Ectodermal cell (in vitro differentiated cells): ENCODE data around the gene TMEM135.
"Not testable (repeated sequence)": the region's sequence is repeated elsewhere in the genome, so short reads cannot be mapped to it uniquely, and the experiment has no call there.

ENCODE experiments used
- H3K27ac ChIP-seq: 2 replicates; pipeline ENCODE4 v1.7.0; 2013; ENCODE audit warnings: mild to moderate bottlenecking, low read depth, low read length; ENCODE audit not compliant: insufficient read depth, poor library complexity, severe bottlenecking
- H3K27me3 ChIP-seq: 2 replicates; pipeline ENCODE4 v1.7.0; 2013; ENCODE audit warnings: mild to moderate bottlenecking, low read length; ENCODE audit not compliant: insufficient read depth, control insufficient read depth, poor library complexity, severe bottlenecking
- H3K36me3 ChIP-seq: one replicate; pipeline ENCODE4 v1.7.0; 2013; ENCODE audit warnings: low read length; ENCODE audit not compliant: control insufficient read depth, insufficient read depth
- H3K4me1 ChIP-seq: one replicate; pipeline ENCODE4 v1.7.0; 2013; ENCODE audit warnings: low read length; ENCODE audit not compliant: control insufficient read depth, insufficient read depth
- H3K4me3 ChIP-seq: 2 replicates; pipeline ENCODE4 v1.7.0; 2013; ENCODE audit warnings: low read depth, low read length, control low read depth; ENCODE audit not compliant: insufficient read depth
- H3K9me3 ChIP-seq: 2 replicates; pipeline ENCODE4 v1.7.0; 2013; ENCODE audit warnings: mild to moderate bottlenecking, low read length, moderate library complexity; ENCODE audit not compliant: control insufficient read depth
- WGBS, 2 experiments: methylation state at CpG; one replicate each; pipeline ENCODE4 v1.1.7; 2013; ENCODE audit warnings: missing lambda C conversion rate in 2 of 2; 5-methylcytosine and 5-hydroxymethylcytosine counted together

Gene TMEM135

DNA sequence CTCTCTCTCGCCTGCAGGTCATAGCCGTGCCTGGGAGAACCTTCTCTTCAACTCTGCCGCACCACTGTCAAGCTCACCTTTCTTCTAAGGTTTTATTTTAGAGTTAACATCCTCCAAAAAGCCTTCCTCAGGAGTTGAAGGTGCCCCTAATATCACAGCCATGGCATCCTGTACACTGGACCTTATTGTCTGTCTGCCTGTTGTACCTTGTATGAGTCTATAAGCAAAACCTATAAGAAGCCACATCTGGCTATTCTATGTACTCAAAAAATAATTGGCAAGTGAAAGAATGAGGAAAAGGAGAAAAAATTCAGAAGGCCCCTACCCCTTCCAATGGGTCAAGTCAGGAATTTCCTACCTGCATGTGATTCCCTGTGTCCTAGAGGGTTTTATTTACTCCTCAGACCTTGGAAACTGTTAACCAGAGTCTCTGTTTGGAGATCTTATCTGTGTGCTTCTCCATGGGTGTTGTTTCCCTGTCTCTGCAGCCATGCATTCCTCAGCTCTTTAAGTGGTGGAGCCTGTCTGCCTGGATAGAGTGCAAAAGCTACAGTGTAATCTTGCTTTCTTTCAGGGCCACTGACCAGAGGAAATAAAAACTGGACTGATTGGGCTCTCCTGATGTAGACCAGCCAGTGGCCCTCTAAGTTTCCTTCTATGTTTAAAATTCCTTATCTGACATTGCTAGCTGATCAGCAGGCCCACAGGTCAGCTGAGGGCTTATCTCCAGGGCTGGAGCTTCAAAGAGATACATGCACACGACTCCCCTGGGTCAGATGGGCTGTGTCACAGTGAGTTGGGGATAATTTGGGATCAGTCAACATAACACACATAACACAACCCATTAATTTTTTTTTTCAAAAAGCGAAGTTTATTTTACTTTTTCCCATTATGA lies 37.6 kb upstream of the TMEM135 start:
- Histone ChIP-seq H3K27me3 (no peaks in the 10 kb centered on the region), H3K4me3 (no peak overlapping the region), H3K9me3 (no peaks in the 10 kb centered on the region), H3K36me3 (no peaks in the 10 kb centered on the region), H3K27ac (peak overlapping the region; percentile 8), H3K4me1 (peaks cover 10% of the 10 kb centered on the region)
- whole genome bisulfite sequencing, 2 experiments = 63 to 64% methylated on average over 4 of the region's 5 CpGs

DNA sequence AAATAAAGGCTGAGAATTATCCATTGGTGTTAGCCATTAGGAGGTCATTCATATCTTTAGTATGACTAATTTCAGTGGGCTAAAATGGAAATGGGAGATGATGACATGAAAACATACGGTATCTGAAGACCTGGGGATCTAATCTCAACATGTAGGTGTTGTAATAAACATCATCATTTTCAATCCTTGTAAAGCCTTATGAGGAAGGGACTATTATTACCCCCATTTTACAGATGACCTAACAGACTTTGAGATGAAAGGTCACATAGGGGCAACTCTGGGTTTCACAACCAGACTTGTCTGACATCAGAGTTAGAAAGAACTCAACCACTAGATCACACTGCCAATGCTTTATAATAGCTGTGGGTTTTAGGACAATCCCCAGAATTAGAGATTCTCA lies 34.8 kb upstream of the TMEM135 start:
- Histone ChIP-seq H3K27me3 (no peaks in the 10 kb centered on the region), H3K4me3 (no peak overlapping the region), H3K36me3 (no peaks in the 10 kb centered on the region), H3K27ac (no peak overlapping the region), H3K4me1 (peaks cover 10% of the 10 kb centered on the region), H3K9me3 (no peaks in the 10 kb centered on the region)
- 100% methylated on average over 1 of the region's 1 CpG; no CpG with 5 or more reads in 1 of the 2 experiments for WGBS, 2 experiments

DNA sequence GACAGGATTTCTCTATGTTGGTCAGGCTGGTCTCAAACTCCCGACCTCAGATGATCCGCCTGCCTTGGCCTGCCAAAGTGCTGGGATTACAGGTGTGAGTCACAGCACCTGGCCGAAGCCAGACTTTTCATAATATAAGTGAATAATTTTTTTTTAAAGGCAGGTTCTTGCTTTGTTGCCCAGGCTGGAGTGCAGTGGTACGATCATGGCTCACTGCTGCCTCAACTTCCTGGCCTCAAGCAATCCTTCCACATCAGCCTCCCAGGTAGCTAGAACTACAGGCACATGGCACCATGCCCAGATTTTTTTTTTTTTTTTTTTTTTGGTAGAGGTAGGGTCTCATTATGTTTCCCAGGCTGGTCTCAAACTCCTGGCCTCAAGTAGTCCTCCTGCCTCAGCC lies 33.5 kb upstream of the TMEM135 start:
- not testable (repeated sequence) for H3K4me3 ChIP-seq, H3K9me3 ChIP-seq, H3K4me1 ChIP-seq, H3K27ac ChIP-seq, H3K27me3 ChIP-seq, H3K36me3 ChIP-seq
- WGBS, 2 experiments = 94 to 96% methylated on average over 3 to 4 of the region's 4 CpGs

DNA sequence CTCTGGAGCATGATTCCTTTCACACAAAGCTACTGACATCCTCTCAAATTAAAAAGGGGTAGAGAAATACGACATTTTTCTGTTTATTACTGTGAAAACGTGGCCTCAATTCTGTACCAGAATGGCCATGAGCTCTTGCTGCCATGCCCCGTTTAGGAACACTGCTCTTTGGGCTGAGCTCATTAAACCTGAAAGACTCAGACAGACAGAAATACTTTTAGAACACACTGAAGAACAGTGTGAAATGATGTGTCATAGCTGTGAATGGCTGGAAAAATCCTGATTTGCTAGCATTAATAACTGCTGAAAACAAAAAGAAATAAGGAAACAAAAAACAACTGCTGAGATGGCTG lies 32.2 kb upstream of the TMEM135 start:
- WGBS, 2 experiments = 95 to 98% methylated on average over 3 of the region's 3 CpGs
- Histone ChIP-seq H3K4me3 (no peak overlapping the region), H3K27ac (no peak overlapping the region)

DNA sequence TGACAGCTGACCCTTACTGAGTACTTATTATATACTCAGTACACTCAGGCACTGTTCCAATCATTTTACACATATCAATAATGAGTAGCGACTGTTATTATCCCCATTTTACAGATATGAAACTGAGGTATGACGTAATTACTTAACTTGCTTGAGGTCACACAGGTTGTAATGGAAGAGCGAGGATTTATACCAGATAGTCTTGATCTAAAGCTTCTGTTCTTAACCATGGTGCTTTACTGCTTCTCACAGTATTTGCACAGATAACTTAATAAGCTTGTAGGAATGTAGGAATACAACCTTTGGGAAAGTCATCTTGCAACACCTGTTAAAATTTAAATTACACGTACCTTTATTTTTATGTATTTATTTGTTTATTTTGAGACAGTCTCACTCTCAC lies 31.7 kb upstream of the TMEM135 start:
- WGBS, 2 experiments = 90 to 98% methylated on average over 3 of the region's 4 CpGs
- no peak overlapping the region for H3K27ac ChIP-seq
- H3K36me3 ChIP-seq = no peaks in the 10 kb centered on the region
- no peak overlapping the region for H3K4me3 ChIP-seq
- H3K27me3 ChIP-seq = no peaks in the 10 kb centered on the region
- no peaks in the 10 kb centered on the region for H3K4me1 ChIP-seq
- H3K9me3 ChIP-seq = no peaks in the 10 kb centered on the region

More for the DNA sequence above, 32.2 kb upstream of the TMEM135 start:
- H3K9me3 ChIP-seq = no peaks in the 10 kb centered on the region
- no peaks in the 10 kb centered on the region for H3K27me3 ChIP-seq
- H3K4me1 ChIP-seq = no peaks in the 10 kb centered on the region
- no peaks in the 10 kb centered on the region for H3K36me3 ChIP-seq

DNA sequence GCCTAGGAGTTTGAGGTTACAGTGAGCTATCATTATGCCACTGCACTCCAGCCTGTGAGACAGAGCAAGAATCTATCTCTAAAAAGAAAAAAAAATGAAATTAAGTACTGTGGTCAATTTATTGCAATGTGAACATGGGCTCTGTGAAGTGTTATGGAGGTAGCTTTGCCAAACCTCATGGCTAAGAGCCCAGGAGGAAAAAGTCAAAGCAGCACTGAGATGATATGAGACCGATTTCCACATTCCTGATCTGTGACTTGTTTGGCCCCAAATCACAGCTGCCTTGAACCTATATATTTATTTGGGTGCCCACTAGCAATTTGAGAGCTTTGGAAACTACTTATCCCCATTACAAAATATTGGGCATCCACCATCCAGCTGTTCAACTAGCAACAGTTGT lies 29.8 kb upstream of the TMEM135 start:
- H3K9me3 ChIP-seq = no peaks in the 10 kb centered on the region
- H3K4me3 ChIP-seq = no peak overlapping the region
- H3K27ac ChIP-seq = no peak overlapping the region
- no peaks in the 10 kb centered on the region for H3K27me3 ChIP-seq
- H3K36me3 ChIP-seq = no peaks in the 10 kb centered on the region
- no peaks in the 10 kb centered on the region for H3K4me1 ChIP-seq
- 86 to 93% methylated on average over 1 of the region's 1 CpG for WGBS, 2 experiments

DNA sequence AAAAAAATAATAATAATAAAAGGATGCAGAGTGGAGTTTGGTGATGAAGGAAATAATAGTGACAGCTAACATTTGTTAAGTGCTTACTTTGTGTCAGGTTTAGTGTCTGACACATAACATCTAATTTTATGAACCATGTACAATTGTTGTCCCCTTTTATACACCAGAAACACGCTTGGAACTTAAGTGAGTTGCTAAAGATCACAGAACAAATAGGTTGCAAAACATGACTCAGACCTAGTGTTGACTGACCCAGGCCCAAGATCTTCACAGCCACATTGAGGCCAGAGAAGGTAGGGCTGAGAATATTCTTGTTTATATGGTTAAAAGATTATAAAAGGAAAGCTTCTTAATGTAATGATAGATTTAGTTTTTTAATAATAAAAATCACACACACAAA lies 25.6 kb upstream of the TMEM135 start:
- H3K27ac ChIP-seq = no peak overlapping the region
- WGBS, 2 experiments = 79 to 92% methylated on average over 1 of the region's 1 CpG
- H3K27me3 ChIP-seq = no peaks in the 10 kb centered on the region

DNA sequence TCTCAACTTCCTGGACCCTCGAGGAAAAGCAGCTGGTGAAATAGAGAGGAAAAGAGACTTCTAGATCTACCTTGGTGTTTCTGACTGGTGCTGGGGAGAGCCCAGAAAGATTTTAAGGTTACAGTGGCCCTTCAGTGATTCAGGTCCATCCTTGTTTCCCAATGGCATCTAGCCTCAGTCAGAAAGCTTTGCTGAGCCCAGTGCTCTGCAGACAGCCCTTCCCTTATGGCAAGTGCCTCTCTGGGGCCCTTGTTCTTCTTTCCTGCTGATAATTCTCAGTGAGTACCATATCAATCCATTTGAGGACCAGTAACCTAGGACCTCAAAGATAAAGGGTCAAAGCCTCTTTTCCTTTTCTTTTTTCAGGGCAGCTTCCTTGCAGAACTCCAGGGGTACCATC lies 25.1 kb upstream of the TMEM135 start:
- Histone ChIP-seq H3K9me3 (no peaks in the 10 kb centered on the region), H3K27ac (no peak overlapping the region), H3K27me3 (no peaks in the 10 kb centered on the region), H3K4me1 (no peaks in the 10 kb centered on the region), H3K36me3 (no peaks in the 10 kb centered on the region), H3K4me3 (no peak overlapping the region)
- WGBS, 2 experiments = 91 to 100% methylated on average over 1 of the region's 1 CpG

More for the DNA sequence above, 25.6 kb upstream of the TMEM135 start:
- Histone ChIP-seq H3K36me3 (no peaks in the 10 kb centered on the region), H3K4me1 (no peaks in the 10 kb centered on the region), H3K9me3 (no peaks in the 10 kb centered on the region), H3K4me3 (no peak overlapping the region)

DNA sequence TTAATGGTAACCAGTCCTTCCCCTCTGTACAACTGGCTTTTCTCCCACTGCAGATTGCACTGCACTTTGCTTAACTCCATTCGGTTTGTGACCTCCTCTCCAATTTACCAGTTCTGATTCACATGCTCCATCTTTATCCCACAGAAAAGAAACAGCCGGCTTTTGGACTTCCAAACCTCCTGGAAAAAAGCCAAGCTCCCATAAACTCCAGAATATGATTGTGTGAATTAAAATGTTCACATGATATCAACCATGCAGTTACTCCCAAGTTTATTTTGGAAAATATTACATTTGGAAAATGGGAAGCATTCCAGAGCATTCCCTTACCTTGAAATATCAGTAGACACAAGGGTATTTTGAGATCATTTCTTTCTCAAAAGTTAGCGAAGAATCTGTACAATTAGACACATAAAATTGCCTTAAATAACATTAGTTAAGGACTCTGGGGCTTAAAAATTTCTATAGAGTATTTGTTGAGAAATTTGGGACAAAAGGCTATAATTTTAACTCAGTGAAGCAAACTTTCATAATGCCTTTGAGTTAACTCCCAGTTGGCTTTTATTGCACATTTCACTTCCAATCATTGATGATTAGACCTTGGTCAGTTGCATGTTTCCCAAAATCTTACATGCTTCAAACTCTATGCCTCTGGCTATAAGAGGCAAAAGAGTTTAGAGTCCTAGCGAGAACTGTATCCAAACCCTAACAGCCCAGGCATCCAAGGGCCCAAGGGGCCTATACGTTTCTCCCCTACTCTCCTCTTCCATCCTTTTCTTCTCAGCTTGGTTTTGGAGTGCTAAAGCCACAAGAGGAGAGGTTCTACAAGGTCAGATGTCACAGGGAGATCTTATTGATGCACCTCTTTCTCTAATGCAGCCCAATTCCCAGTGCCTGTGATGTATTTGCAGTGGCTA lies 23.6 kb upstream of the TMEM135 start:
- H3K27me3 ChIP-seq = no peaks in the 10 kb centered on the region
- H3K9me3 ChIP-seq = no peaks in the 10 kb centered on the region
- H3K36me3 ChIP-seq = no peaks in the 10 kb centered on the region
- WGBS, 2 experiments = 92 to 95% methylated on average over 4 to 5 of the region's 5 CpGs
- no peak overlapping the region for H3K27ac ChIP-seq
- no peaks in the 10 kb centered on the region for H3K4me1 ChIP-seq
- H3K4me3 ChIP-seq = no peak overlapping the region

DNA sequence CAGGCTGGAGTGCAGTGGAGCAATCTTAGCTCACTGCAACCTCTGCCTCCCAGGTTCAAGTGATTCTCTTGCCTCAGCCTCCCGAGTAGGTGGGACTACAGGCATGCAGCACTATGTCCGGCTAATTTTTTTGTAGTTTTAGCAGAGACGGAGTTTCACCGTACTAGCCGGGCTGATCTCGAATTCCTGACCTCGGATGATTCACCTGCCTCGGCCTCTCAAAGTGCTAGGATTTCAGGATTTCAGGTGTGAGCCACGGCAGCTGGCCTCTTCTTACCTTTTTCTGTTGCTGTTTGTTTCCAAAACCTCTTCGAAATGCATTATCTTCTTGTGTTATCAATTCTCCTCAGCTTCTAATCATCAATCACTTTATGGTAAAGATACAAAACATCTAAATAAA lies 22.1 kb upstream of the TMEM135 start:
- no peaks in the 10 kb centered on the region for H3K4me1 ChIP-seq

More for the DNA sequence above, 22.1 kb upstream of the TMEM135 start:
- Histone ChIP-seq H3K9me3 (no peaks in the 10 kb centered on the region), H3K36me3 (no peaks in the 10 kb centered on the region), H3K4me3 (no peak overlapping the region), H3K27me3 (no peaks in the 10 kb centered on the region), H3K27ac (no peak overlapping the region)
- WGBS, 2 experiments = 92 to 93% methylated on average over 10 of the region's 10 CpGs
